NCI-H526 treated with DMSO at 0.1 percent for 48 hours (cell line): ENCODE data around the gene TPRG1L.
A peak's percentile ranks its signal among the peaks of the same experiment; 100 is the strongest.

ENCODE experiments used
- DNase-seq: peaks from one replicate; lab custom pipeline; 2025; lab: John Stamatoyannopoulos, UW

Gene TPRG1L

GRCh38 chr1:3663999-3664699, 39.3 kb downstream of the TPRG1L start:
- DNase-seq: no peak

DNA sequence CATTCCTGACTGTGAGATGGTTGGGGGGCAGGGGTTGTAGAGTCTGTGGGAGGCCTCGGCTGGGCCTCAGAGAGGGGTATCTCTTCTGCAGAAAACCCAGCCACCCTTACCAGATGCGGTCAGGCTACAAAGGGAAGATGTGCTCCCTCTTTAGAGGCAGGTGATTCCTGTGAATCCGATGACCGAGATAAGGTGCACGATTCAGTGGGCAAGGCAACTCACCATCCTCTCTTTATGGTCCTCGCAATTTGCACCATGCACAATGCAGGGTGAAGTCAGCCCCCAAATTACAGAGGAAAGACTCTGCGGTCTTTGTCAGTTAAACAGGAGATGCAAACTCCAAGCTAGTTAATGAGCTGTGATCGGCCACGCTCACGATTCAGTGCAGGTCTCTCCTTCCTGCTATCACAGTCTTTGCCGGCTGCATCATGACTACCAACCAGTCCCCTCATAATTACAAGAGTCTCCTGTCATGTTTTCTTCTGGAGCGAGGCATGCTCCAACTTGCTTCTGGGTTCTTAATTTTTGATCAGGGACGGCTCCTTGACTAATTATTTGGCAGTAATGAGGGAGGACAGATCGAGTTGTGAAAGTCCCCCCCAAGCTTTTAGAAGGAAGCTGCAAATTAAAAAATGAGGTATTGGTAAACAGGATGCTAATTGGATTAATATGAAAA, 40.0 kb downstream of the TPRG1L start:
- DNase-seq: peak; percentile 78

- no peak for DNase-seq
Observed at GRCh38 chr1:3668148-3668547, 43.3 kb downstream of the TPRG1L start.

GRCh38 chr1:3668585-3669300, 43.9 kb downstream of the TPRG1L start:
- DNase-seq: peak; percentile 63

DNA sequence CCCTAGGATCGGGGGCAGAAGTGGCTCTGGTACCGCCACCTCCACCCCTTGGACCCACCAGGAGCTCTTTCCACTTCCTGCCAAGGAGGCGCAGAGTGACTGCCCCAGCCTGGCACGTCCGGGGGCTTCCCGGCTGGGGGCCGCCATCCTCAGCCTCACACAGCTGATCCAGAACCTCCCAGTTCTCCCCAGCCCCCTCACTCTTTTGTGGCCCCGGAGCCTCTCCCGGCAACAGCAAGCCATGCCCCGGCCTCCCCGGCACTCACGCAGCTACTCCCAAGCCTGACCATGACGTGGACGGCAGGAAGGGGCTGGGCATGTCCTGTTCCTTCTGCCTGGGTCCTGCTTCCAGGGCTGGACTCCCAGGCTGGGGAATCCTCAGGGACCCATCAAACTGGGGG, 44.6 kb downstream of the TPRG1L start:
- DNase-seq: no peak

DNA sequence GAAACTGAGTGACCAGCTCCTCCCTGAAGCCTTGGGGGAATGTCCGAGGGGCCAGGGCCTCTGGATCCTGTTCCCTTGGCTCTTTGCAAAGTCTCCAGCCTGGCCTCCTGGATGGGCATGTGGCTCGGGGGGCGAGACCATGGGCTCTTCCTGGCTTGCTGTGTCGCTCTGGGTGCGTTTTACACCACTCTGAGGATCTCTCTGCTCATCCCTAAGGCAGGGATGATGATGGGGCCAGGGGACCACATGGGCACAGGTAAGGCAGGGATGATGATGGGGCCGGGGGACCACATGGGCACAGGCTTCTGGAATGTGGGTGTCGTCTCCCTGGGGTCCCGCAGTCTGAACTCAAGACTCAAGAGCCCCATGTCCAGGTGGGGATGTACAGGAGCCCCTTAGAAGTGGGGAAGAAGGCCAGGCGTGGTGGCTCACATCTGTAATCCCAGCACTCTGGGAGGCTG, 45.2 kb downstream of the TPRG1L start:
- no peak for DNase-seq

GRCh38 chr1:3670823-3671265, 46.0 kb downstream of the TPRG1L start:
- no peak for DNase-seq

GRCh38 chr1:3671371-3672180, 46.8 kb downstream of the TPRG1L start:
- DNase-seq: no peak

DNA sequence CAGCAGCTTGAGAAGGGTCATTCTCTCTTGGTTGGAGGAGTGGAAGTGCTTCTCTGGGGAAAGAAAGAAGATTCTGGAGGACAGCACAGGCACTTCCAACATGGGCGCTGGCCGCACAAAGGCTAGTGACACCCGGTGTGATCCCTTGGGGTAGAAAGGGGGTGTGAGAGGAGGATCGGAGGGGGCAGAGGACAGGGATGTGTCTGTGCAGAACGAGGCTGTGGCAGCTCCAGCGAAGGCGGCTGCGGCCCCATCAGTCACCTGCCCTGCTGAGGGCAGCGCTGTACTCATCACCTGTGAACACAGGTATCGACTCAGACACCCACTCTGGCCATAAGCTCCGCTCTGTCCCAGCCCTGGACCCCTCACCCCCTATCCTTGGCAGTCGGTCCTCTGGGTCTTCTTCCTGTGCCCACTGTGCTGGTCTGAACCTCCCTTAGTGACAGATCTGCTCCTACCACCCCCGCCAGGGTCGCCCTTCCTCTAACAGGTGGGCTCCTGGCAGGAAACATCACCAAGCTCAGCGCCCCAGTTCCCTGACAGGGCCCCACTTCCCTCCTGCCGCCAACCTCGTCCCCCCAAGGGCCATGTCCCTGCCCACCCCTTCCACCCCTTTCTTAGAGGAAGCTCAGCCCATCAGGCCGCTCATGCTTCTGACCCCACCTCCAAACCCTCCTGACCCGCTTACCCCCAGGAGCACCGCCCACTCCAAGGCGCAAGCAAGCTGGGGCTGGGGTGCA, 47.6 kb downstream of the TPRG1L start:
- DNase-seq: no peak

- no peak for DNase-seq
Observed at GRCh38 chr1:3672971-3673361, 48.2 kb downstream of the TPRG1L start.

- no peak for DNase-seq
Observed at GRCh38 chr1:3673381-3674099, 48.7 kb downstream of the TPRG1L start.

- DNase-seq: no peak
Observed at GRCh38 chr1:3674100-3675094, 49.6 kb downstream of the TPRG1L start.

GRCh38 chr1:3675436-3675835, 50.6 kb downstream of the TPRG1L start:
- DNase-seq: no peak

- no peak for DNase-seq
Observed at GRCh38 chr1:3676581-3677470, 52.0 kb downstream of the TPRG1L start.

GRCh38 chr1:3677484-3677883, 52.7 kb downstream of the TPRG1L start:
- no peak for DNase-seq

GRCh38 chr1:3678361-3679097, 53.7 kb downstream of the TPRG1L start:
- no peak for DNase-seq

- DNase-seq: no peak
Observed at GRCh38 chr1:3679098-3679555, 54.3 kb downstream of the TPRG1L start.
